H7 (cell line): ENCODE measurements around the gene UBE2J2. TPM values are rescaled to one million over a fixed set of nuclear protein-coding genes. Genes with fewer than 3 reads are reported as not detected.

ENCODE experiments used
- DNase-seq: peaks from one replicate; pipeline ENCODE4 v3.0.0; 2012
- H3K27me3 ChIP-seq: 2 replicates; pipeline ENCODE4 v1.6.0; 2011; ENCODE audit warnings: mild to moderate bottlenecking, low read length; ENCODE audit not compliant: control insufficient read depth, insufficient read depth
- H3K36me3 ChIP-seq: replicated peaks from 2 replicates; pipeline ENCODE4 v1.5.1; 2011; ENCODE audit warnings: low read length; ENCODE audit not compliant: control insufficient read depth, insufficient read depth
- H3K4me3 ChIP-seq: 2 replicates; pipeline ENCODE4 v1.5.1; 2011; ENCODE audit warnings: low read depth, mild to moderate bottlenecking, control low read depth, low read length, moderate library complexity; ENCODE audit not compliant: insufficient read depth
- total RNA-seq: library from RNA; depleted of rRNA; stranded (reverse); fragments of >200 nt; shearing (Covaris generic); gene quantifications from 2 replicates; pipeline ENCODE4 v1.2.3, GENCODE V29; 2014

UBE2J2 gene
- total RNA-seq, 1 experiment from 2014 or later = 105 TPM

- Histone ChIP-seq H3K4me3 (no peak overlapping the region), H3K36me3 (peaks cover 10% of the 10 kb centered on the region), H3K27me3 (no peaks in the 10 kb centered on the region)
- DNase-seq = no peak
Observed at GRCh38 chr1:1222575-1223225, 51.0 kb downstream of the UBE2J2 start.

- no peaks in the 10 kb centered on the region for H3K27me3 ChIP-seq
- no peak overlapping the region for H3K4me3 ChIP-seq
- peaks cover 10% of the 10 kb centered on the region for H3K36me3 ChIP-seq
- no peak for DNase-seq
Observed at GRCh38 chr1:1221887-1222574, 51.6 kb downstream of the UBE2J2 start.

GRCh38 chr1:1220197-1220596 is 53.5 kb downstream of the UBE2J2 start:
- no peak overlapping the region for H3K4me3 ChIP-seq
- no peaks in the 10 kb centered on the region for H3K27me3 ChIP-seq
- DNase-seq = no peak
- peaks cover 9% of the 10 kb centered on the region for H3K36me3 ChIP-seq

- DNase-seq = no peak
- Histone ChIP-seq H3K4me3 (no peak overlapping the region), H3K27me3 (no peaks in the 10 kb centered on the region), H3K36me3 (peaks cover 9% of the 10 kb centered on the region)
Observed at GRCh38 chr1:1219341-1219740, 54.3 kb downstream of the UBE2J2 start.

- Histone ChIP-seq H3K36me3 (peaks cover 9% of the 10 kb centered on the region), H3K4me3 (no peak overlapping the region), H3K27me3 (no peaks in the 10 kb centered on the region)
- no peak for DNase-seq
Observed at GRCh38 chr1:1218524-1219200, 55.0 kb downstream of the UBE2J2 start.

- Histone ChIP-seq H3K36me3 (peaks cover 5% of the 10 kb centered on the region), H3K27me3 (no peaks in the 10 kb centered on the region), H3K4me3 (no peak overlapping the region)
- no peak for DNase-seq
Observed at GRCh38 chr1:1217621-1218523, 55.8 kb downstream of the UBE2J2 start.

- no peak for DNase-seq
- no peaks in the 10 kb centered on the region; the same call in none of the 2 replicates for H3K36me3 ChIP-seq
- no peaks in the 10 kb centered on the region for H3K27me3 ChIP-seq
- H3K4me3 ChIP-seq = no peak overlapping the region
Observed at GRCh38 chr1:1216770-1217620, 56.7 kb downstream of the UBE2J2 start.

- H3K4me3 ChIP-seq = no peak overlapping the region
- no peak for DNase-seq
- no peaks in the 10 kb centered on the region; the same call in none of the 2 replicates for H3K36me3 ChIP-seq
- no peaks in the 10 kb centered on the region for H3K27me3 ChIP-seq
Observed at GRCh38 chr1:1215881-1216605, 57.6 kb downstream of the UBE2J2 start.

GRCh38 chr1:1215080-1215676 is 58.5 kb downstream of the UBE2J2 start:
- no peak for DNase-seq
- H3K4me3 ChIP-seq = no peak overlapping the region
- no peaks in the 10 kb centered on the region; the same call in none of the 2 replicates for H3K36me3 ChIP-seq
- H3K27me3 ChIP-seq = no peaks in the 10 kb centered on the region

GRCh38 chr1:1213345-1214265 is 60.0 kb downstream of the UBE2J2 start, which contains the start of gene TNFRSF4:
Gene TNFRSF4 (minus strand): TSS chr1:1214153. CDS start chr1:1214127, 26 bp downstream.
- Histone ChIP-seq H3K27me3 (no peaks in the 10 kb centered on the region), H3K4me3 (no peak within 1 kb of the TSS), H3K36me3 (no peaks in the 10 kb centered on the region; the same call in none of the 2 replicates)
- peak; percentile 95 for DNase-seq

GRCh38 chr1:1212780-1213344 is 60.8 kb downstream of the UBE2J2 start:
- no peaks in the 10 kb centered on the region; the same call in none of the 2 replicates for H3K36me3 ChIP-seq
- peak; percentile 71 for DNase-seq
- H3K27me3 ChIP-seq = no peaks in the 10 kb centered on the region
- no peak overlapping the region for H3K4me3 ChIP-seq
